HCT116 (cell line): ENCODE results near the gene STK36. TPM values are rescaled to one million over a fixed set of nuclear protein-coding genes. Genes with fewer than 3 reads are reported as not detected.

Experiments
- ATAC-seq: fragments of 200-7000 bp; cut with Tn5 transposase; 2 replicates; pipeline ENCODE4 v1.9.1; 2020; ENCODE audit warnings: mild to moderate bottlenecking, moderate library complexity
- BruUV-seq: library from RNA; stranded (reverse); fragments of 400-500 nt; replicated peaks from 2 replicates; lab custom pipeline; 2021; lab: Mats Ljungman, UMichigan
- CTCF ChIA-PET: fragments of 300-600 bp; sonication (Branson Sonifier 250); formaldehyde crosslinking; loops from one replicate; lab custom pipeline; 2021; ENCODE audit warnings: antibody characterized with exemption; lab: Charles Lee
- POLR2A ChIA-PET: fragments of 300-600, 350-600 bp; sonication (Branson Sonifier 250); formaldehyde crosslinking; loops from one replicate; lab custom pipeline; 2021; ENCODE audit warnings: antibody characterized with exemption; lab: Charles Lee
- RAD21 ChIA-PET, 2 experiments: fragments of 300-600 bp; sonication (Branson Sonifier 250); formaldehyde crosslinking; loops; one replicate each; lab custom pipeline; 2023; ENCODE audit warnings: low total read pairs in 2 of 2; ENCODE audit not compliant: uncharacterized antibody in 2 of 2, unreplicated experiment in 2 of 2, low non-redundant PET in 1 of 2; lab: Charles Lee
- DNase-seq: peaks from one replicate; pipeline ENCODE4 v3.0.0-alpha.2; 2010; ENCODE audit warnings: low read depth, low spot score
- H2AFZ ChIP-seq: fragments of 200-600 bp; shearing (Covaris generic), sonication (generic); 2 replicates; pipeline ENCODE4 v1.6.1; 2017; ENCODE audit warnings: low read depth, mixed run types, mixed read lengths, antibody characterized with exemption, low read length; ENCODE audit not compliant: poor library complexity, severe bottlenecking
- H3K27ac ChIP-seq: 2 replicates; pipeline ENCODE4 v1.5.1; 2012; ENCODE audit warnings: low read depth, low read length
- H3K27me3 ChIP-seq: fragments of 200-600 bp; sonication (generic); 2 replicates; pipeline ENCODE4 v1.6.1; 2016; ENCODE audit warnings: mixed run types, low read length, mixed read lengths; ENCODE audit not compliant: insufficient read depth
- H3K36me3 ChIP-seq, 2 experiments: fragments of 200-500 bp in 1 of 2; fragments of 200-600 bp in 1 of 2; sonication (Bioruptor generic) in 1 of 2; sonication (generic) in 1 of 2; 2 replicates each; pipeline versions ENCODE4 v1.5.1 to v1.6.1; 2014 to 2016; ENCODE audit warnings: low read length in 2 of 2, inconsistent platforms in 1 of 2, mixed read lengths in 1 of 2, mixed run types in 1 of 2; ENCODE audit not compliant: insufficient read depth in 2 of 2, control insufficient read depth in 1 of 2
- H3K4me1 ChIP-seq, 2 experiments: fragments of 200-600 bp in 1 of 2; sonication (generic) in 1 of 2; 2 replicates each; pipeline versions ENCODE4 v1.5.1 to v1.6.1; 2012 to 2017; ENCODE audit warnings: low read length in 2 of 2, inconsistent platforms in 1 of 2, mild to moderate bottlenecking in 1 of 2, mixed read lengths in 1 of 2, mixed run types in 1 of 2, moderate library complexity in 1 of 2; ENCODE audit not compliant: insufficient read depth in 2 of 2, control insufficient read depth in 1 of 2
- H3K4me2 ChIP-seq: fragments of 200-600 bp; sonication (generic); 2 replicates; pipeline ENCODE4 v1.6.1; 2017; ENCODE audit warnings: mixed run types, low read length, mixed read lengths
- H3K4me3 ChIP-seq, 2 experiments: fragments of 200-600 bp in 1 of 2; sonication (generic) in 1 of 2; replicated peaks in 1 of 2; 2 replicates each; pipeline ENCODE4 v1.5.1; 2011 to 2016; ENCODE audit warnings: low read length in 2 of 2, control low read depth in 1 of 2, low read depth in 1 of 2, mild to moderate bottlenecking in 1 of 2, mixed read lengths in 1 of 2, mixed run types in 1 of 2
- H3K79me2 ChIP-seq: fragments of 200-600 bp; sonication (generic); 2 replicates; pipeline ENCODE4 v1.6.1; 2017; ENCODE audit warnings: mild to moderate bottlenecking, mixed run types, low read length, moderate library complexity, mixed read lengths; ENCODE audit not compliant: insufficient read depth
- H3K9ac ChIP-seq: fragments of 200-600 bp; sonication (generic); 2 replicates; pipeline ENCODE4 v1.6.1; 2016; ENCODE audit warnings: low read length, mixed read lengths
- H3K9me2 ChIP-seq: fragments of 200-600 bp; sonication (generic), shearing (Covaris generic); 2 replicates; pipeline ENCODE4 v1.6.1; 2017; ENCODE audit warnings: mixed run types, mild to moderate bottlenecking, moderate library complexity; ENCODE audit not compliant: insufficient read depth
- H3K9me3 ChIP-seq, 2 experiments: fragments of 200-500 bp in 1 of 2; fragments of 200-600 bp in 1 of 2; sonication (Bioruptor generic) in 1 of 2; sonication (generic) in 1 of 2; 2 replicates each; pipeline ENCODE4 v1.6.1; 2014 to 2017; ENCODE audit warnings: low read length in 2 of 2, mixed read lengths in 2 of 2, inconsistent platforms in 1 of 2, low read depth in 1 of 2, mild to moderate bottlenecking in 1 of 2, mixed run types in 1 of 2, moderate library complexity in 1 of 2; ENCODE audit not compliant: control insufficient read depth in 1 of 2, insufficient read depth in 1 of 2
- H4K20me1 ChIP-seq: fragments of 200-600 bp; sonication (generic), shearing (Covaris generic); 2 replicates; pipeline ENCODE4 v1.6.1; 2017; ENCODE audit warnings: mixed run types, mild to moderate bottlenecking, moderate library complexity; ENCODE audit not compliant: insufficient read depth
- CEBPB ChIP-seq: IDR thresholded peaks from 2 replicates; pipeline ENCODE4 v1.6.1; 2012; ENCODE audit warnings: low read depth
- EGR1 ChIP-seq: IDR thresholded peaks from 2 replicates; pipeline ENCODE4 v1.6.1; 2012; ENCODE audit warnings: low read depth
- ELF1 ChIP-seq: IDR thresholded peaks from 2 replicates; pipeline ENCODE4 v1.6.1; 2012; ENCODE audit warnings: low read depth, borderline replicate concordance
- EZH2 ChIP-seq: fragments of 200-600 bp; sonication (generic); IDR thresholded peaks from 2 replicates; pipeline ENCODE4 v1.6.1; 2017; ENCODE audit warnings: antibody characterized with exemption, mixed run types
- EZH2phosphoT487 ChIP-seq: fragments of 200-600 bp; IDR thresholded peaks from 2 replicates; pipeline ENCODE4 v1.6.1; 2018; ENCODE audit warnings: antibody characterized with exemption, borderline replicate concordance
- FOSL1 ChIP-seq: IDR thresholded peaks from 2 replicates; pipeline ENCODE4 v1.6.1; 2012; ENCODE audit warnings: low read depth
- JUND ChIP-seq: IDR thresholded peaks from 2 replicates; pipeline ENCODE4 v1.6.1; 2012
- POLR2AphosphoS5 ChIP-seq: IDR thresholded peaks from 2 replicates; pipeline ENCODE4 v1.6.1; 2011; ENCODE audit warnings: mild to moderate bottlenecking, low read depth, low read length, moderate library complexity
- SIN3A ChIP-seq: IDR thresholded peaks from 2 replicates; pipeline ENCODE4 v1.6.1; 2012; ENCODE audit warnings: low read depth
- SP1 ChIP-seq: IDR thresholded peaks from 2 replicates; pipeline ENCODE4 v1.6.1; 2012; ENCODE audit warnings: low read depth
- TCF7L2 ChIP-seq: IDR thresholded peaks from 2 replicates; pipeline ENCODE4 v1.7.0; 2011; ENCODE audit warnings: borderline replicate concordance, inconsistent platforms; ENCODE audit not compliant: insufficient read depth, insufficient read length; ENCODE audit errors: extremely low read depth
- intact Hi-C: fragments of 100-400 bp; cut with micrococcal nuclease; formaldehyde crosslinking; loops from 2 replicates; pipeline ENCODE4 v1.10.0; 2022
- total RNA-seq: library from RNA; stranded (reverse); gene quantifications from one replicate; pipeline ENCODE4 v1.2.1, GENCODE V29; 2021; ENCODE audit not compliant: unreplicated experiment
- TF ChIP-seq, protein P1 (sequence below): IDR thresholded peaks from 2 replicates; pipeline ENCODE4 v1.6.1; 2012; ENCODE audit warnings: low read depth
- TF ChIP-seq, protein P2 (sequence below), 3 experiments: fragments of 200-600 bp in 1 of 3; sonication (generic) in 1 of 3; IDR thresholded peaks in 2 of 3; conservative IDR thresholded peaks in 1 of 3; 2 replicates each; pipeline ENCODE4 v1.5.1; 2012 to 2017; ENCODE audit warnings: low read depth in 2 of 3, low read length in 2 of 3, antibody characterized with exemption in 1 of 3, borderline replicate concordance in 1 of 3, control low read depth in 1 of 3, mild to moderate bottlenecking in 1 of 3, mixed read lengths in 1 of 3, mixed run types in 1 of 3, moderate library complexity in 1 of 3; ENCODE audit not compliant: insufficient read depth in 1 of 3
- TF ChIP-seq, protein P3 (sequence below): IDR thresholded peaks from 2 replicates; pipeline ENCODE4 v1.6.1; 2012
- TF ChIP-seq, protein P4 (sequence below): IDR thresholded peaks from 2 replicates; pipeline ENCODE4 v1.6.1; 2011; ENCODE audit warnings: mild to moderate bottlenecking, low read length, moderate library complexity; ENCODE audit not compliant: insufficient replicate concordance; ENCODE audit errors: extremely low read depth

STK36 gene
- total RNA-seq, 1 experiment from 2014 or later = 45.5 TPM

DNA sequence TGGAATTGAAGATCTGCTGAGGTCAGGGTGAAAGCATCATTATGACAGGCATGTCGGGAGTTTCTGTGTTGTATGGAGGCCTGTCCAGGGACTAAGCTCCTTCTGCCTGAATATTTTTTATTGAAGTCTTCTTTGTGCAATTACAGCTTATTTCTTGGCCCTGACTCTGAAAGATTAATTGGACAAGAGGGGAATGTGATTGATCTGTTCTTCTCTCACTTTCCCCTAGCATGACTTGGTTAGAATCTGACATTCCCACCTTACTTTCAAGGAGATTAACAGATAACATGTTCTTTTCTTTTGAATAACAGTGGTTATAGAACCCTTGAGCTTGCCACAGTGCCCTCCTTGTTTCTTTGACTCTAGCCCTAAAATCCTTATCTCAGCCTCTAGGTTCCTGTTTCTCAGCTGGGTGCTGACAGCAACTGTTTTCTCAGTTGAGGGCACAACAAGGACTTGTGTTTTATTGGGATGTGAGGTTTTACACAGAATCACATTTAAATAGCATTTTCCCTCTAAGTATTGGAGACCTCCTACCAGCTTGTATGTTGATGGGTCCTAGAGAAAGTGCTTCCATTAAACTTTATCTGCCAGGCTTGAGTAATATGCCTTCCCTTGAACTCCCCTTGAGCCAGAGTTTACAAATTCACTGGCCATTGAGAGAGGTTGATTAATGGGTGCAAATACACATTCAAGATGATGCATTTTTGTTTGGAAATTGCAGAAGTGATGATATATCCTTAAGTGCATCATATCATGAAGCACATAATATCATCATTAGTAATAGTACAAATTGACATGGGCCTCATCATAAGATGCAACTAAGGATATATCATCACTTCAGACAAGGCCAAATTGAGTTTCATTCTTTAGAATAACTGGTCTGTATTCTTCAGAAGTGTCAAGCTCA is 51.2 kb downstream of the STK36 start:
- no peaks in the 10 kb centered on the region; the same call in 1 of the 2 replicates for H4K20me1 ChIP-seq
- H3K79me2 ChIP-seq = peaks cover 96% of the 10 kb centered on the region
- RAD21 ChIA-PET = interaction anchor here in 1 of 2 experiments (1.9 kb wide), 1 partner anchor 124 kb away, joined by 3 read pairs; no protein-coding TSS in a partner anchor
- BruUV-seq = no TSS peak
- intact Hi-C loops = no loop called here
- DNase-seq (no peak), ATAC-seq (no peak)
- no peak overlapping the region for H3K4me2 ChIP-seq
- no peaks in the 10 kb centered on the region; a peak in 1 of 4 replicates for H3K9me3 ChIP-seq
- no peak overlapping the region for H3K4me3 ChIP-seq
- H3K4me1 ChIP-seq = peaks cover 0 to 4% of the 10 kb centered on the region in 2 experiments; a peak in 2 of 4 replicates
- POLR2A ChIA-PET = no interaction called here
- TF ChIP-seq TCF7L2 (no peak), EZH2phosphoT487 (no peak), CEBPB (no peak), EGR1 (no peak), POLR2AphosphoS5 (no peak), EZH2 (no peak), ELF1 (no peak), JUND (no peak), SP1 (no peak), SIN3A (no peak), FOSL1 (no peak)
- TF ChIP-seq, protein P1, sequence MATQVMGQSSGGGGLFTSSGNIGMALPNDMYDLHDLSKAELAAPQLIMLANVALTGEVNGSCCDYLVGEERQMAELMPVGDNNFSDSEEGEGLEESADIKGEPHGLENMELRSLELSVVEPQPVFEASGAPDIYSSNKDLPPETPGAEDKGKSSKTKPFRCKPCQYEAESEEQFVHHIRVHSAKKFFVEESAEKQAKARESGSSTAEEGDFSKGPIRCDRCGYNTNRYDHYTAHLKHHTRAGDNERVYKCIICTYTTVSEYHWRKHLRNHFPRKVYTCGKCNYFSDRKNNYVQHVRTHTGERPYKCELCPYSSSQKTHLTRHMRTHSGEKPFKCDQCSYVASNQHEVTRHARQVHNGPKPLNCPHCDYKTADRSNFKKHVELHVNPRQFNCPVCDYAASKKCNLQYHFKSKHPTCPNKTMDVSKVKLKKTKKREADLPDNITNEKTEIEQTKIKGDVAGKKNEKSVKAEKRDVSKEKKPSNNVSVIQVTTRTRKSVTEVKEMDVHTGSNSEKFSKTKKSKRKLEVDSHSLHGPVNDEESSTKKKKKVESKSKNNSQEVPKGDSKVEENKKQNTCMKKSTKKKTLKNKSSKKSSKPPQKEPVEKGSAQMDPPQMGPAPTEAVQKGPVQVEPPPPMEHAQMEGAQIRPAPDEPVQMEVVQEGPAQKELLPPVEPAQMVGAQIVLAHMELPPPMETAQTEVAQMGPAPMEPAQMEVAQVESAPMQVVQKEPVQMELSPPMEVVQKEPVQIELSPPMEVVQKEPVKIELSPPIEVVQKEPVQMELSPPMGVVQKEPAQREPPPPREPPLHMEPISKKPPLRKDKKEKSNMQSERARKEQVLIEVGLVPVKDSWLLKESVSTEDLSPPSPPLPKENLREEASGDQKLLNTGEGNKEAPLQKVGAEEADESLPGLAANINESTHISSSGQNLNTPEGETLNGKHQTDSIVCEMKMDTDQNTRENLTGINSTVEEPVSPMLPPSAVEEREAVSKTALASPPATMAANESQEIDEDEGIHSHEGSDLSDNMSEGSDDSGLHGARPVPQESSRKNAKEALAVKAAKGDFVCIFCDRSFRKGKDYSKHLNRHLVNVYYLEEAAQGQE = no peak
- TF ChIP-seq, protein P2, sequence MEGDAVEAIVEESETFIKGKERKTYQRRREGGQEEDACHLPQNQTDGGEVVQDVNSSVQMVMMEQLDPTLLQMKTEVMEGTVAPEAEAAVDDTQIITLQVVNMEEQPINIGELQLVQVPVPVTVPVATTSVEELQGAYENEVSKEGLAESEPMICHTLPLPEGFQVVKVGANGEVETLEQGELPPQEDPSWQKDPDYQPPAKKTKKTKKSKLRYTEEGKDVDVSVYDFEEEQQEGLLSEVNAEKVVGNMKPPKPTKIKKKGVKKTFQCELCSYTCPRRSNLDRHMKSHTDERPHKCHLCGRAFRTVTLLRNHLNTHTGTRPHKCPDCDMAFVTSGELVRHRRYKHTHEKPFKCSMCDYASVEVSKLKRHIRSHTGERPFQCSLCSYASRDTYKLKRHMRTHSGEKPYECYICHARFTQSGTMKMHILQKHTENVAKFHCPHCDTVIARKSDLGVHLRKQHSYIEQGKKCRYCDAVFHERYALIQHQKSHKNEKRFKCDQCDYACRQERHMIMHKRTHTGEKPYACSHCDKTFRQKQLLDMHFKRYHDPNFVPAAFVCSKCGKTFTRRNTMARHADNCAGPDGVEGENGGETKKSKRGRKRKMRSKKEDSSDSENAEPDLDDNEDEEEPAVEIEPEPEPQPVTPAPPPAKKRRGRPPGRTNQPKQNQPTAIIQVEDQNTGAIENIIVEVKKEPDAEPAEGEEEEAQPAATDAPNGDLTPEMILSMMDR (IDR thresholded peaks at IDR 0.05 in 2 of 3, conservative IDR thresholded peaks at IDR 0.05 in 1 of 3; ENCODE audit: borderline replicate concordance in 1 of 3, insufficient read depth in 1 of 3, low read depth in 2 of 3, low read length in 2 of 3) = no peak
- TF ChIP-seq, protein P3, sequence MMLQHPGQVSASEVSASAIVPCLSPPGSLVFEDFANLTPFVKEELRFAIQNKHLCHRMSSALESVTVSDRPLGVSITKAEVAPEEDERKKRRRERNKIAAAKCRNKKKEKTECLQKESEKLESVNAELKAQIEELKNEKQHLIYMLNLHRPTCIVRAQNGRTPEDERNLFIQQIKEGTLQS = no peak
- TF ChIP-seq, protein P4, sequence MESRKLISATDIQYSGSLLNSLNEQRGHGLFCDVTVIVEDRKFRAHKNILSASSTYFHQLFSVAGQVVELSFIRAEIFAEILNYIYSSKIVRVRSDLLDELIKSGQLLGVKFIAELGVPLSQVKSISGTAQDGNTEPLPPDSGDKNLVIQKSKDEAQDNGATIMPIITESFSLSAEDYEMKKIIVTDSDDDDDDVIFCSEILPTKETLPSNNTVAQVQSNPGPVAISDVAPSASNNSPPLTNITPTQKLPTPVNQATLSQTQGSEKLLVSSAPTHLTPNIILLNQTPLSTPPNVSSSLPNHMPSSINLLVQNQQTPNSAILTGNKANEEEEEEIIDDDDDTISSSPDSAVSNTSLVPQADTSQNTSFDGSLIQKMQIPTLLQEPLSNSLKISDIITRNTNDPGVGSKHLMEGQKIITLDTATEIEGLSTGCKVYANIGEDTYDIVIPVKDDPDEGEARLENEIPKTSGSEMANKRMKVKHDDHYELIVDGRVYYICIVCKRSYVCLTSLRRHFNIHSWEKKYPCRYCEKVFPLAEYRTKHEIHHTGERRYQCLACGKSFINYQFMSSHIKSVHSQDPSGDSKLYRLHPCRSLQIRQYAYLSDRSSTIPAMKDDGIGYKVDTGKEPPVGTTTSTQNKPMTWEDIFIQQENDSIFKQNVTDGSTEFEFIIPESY = no peak
- TF ChIP-seq, all 23 proteins: peak for 0
- no peaks in the 10 kb centered on the region for H3K27me3 ChIP-seq
- no peak overlapping the region for H3K27ac ChIP-seq
- no peaks in the 10 kb centered on the region for H3K9me2 ChIP-seq
- H3K36me3 ChIP-seq = peaks cover 0 to 10% of the 10 kb centered on the region in 2 experiments; a peak in 1 of 4 replicates
- H3K9ac ChIP-seq = no peak overlapping the region
- H2AFZ ChIP-seq = no peak overlapping the region
- CTCF ChIA-PET = interaction anchor here (1.8 to 2.4 kb wide), 2 partner anchors 13 to 124 kb away, joined by 6 to 12 read pairs; partner anchors contain the start of gene TTLL4
